Neuronal stem cell (in vitro differentiated cells): ENCODE data around the gene C12orf42.

ENCODE experiments used
- DNase-seq: peaks from one replicate; pipeline ENCODE4 v3.0.0-alpha.2; 2013; ENCODE audit warnings: low spot score
- H2AFZ ChIP-seq: one replicate; pipeline ENCODE4 v1.6.1; 2013; ENCODE audit warnings: mild to moderate bottlenecking, low read length, inconsistent platforms
- H2AK5ac ChIP-seq: 2 replicates; pipeline ENCODE4 v1.6.1; 2013; ENCODE audit warnings: low read depth, mild to moderate bottlenecking, inconsistent platforms, low read length, moderate library complexity, mixed read lengths
- H2BK120ac ChIP-seq: 2 replicates; pipeline ENCODE4 v1.6.1; 2013; ENCODE audit warnings: low read depth, mild to moderate bottlenecking, inconsistent platforms, low read length, moderate library complexity, mixed read lengths
- H2BK12ac ChIP-seq: one replicate; pipeline ENCODE4 v1.6.1; 2013; ENCODE audit warnings: low read length, inconsistent platforms
- H2BK15ac ChIP-seq: 2 replicates; pipeline ENCODE4 v1.6.1; 2013; ENCODE audit warnings: mild to moderate bottlenecking, low read length, inconsistent platforms, mixed read lengths
- H2BK5ac ChIP-seq: one replicate; pipeline ENCODE4 v1.6.1; 2013; ENCODE audit warnings: inconsistent platforms, mild to moderate bottlenecking, low read length, moderate library complexity
- H3K14ac ChIP-seq: one replicate; pipeline ENCODE4 v1.6.1; 2013; ENCODE audit warnings: low read length, inconsistent platforms
- H3K18ac ChIP-seq: 2 replicates; pipeline ENCODE4 v1.6.1; 2013; ENCODE audit warnings: low read length, inconsistent platforms
- H3K23ac ChIP-seq: 2 replicates; pipeline ENCODE4 v1.6.1; 2013; ENCODE audit warnings: low read depth, mild to moderate bottlenecking, mixed read lengths, low read length, inconsistent platforms; ENCODE audit not compliant: poor library complexity
- H3K27ac ChIP-seq: replicated peaks from 3 replicates; pipeline ENCODE4 v1.5.1; 2013; ENCODE audit warnings: low read length, inconsistent platforms
- H3K27me3 ChIP-seq, 3 experiments: 2 replicates each; pipeline ENCODE4 v1.6.1; 2013; ENCODE audit warnings: low read length in 3 of 3, mild to moderate bottlenecking in 2 of 3, inconsistent platforms in 1 of 3, low read depth in 1 of 3, mixed read lengths in 1 of 3, moderate library complexity in 1 of 3; ENCODE audit not compliant: control insufficient read depth in 3 of 3, insufficient read depth in 3 of 3
- H3K36me3 ChIP-seq, 2 donors: replicated peaks in 1 of 2; 2 replicates each; pipeline ENCODE4 v1.6.1; 2013; ENCODE audit warnings: low read length in 2 of 2; ENCODE audit not compliant: control insufficient read depth in 2 of 2, insufficient read depth in 2 of 2
- H3K4ac ChIP-seq: 2 replicates; pipeline ENCODE4 v1.6.1; 2013; ENCODE audit warnings: inconsistent platforms, mild to moderate bottlenecking, low read length, moderate library complexity
- H3K4me1 ChIP-seq, 2 donors: 1 replicate in 1 of 2; 2 replicates in 1 of 2; pipeline ENCODE4 v1.6.1; 2013; ENCODE audit warnings: low read length in 2 of 2, low read depth in 1 of 2; ENCODE audit not compliant: control insufficient read depth in 2 of 2, insufficient read depth in 1 of 2
- H3K4me2 ChIP-seq: one replicate; pipeline ENCODE4 v1.6.1; 2013; ENCODE audit warnings: mild to moderate bottlenecking, low read length, inconsistent platforms; ENCODE audit not compliant: insufficient read depth, poor library complexity, severe bottlenecking
- H3K4me3 ChIP-seq, 2 donors: 2 replicates each; pipeline ENCODE4 v1.5.1; 2013; ENCODE audit warnings: low read length in 2 of 2, mild to moderate bottlenecking in 2 of 2, inconsistent platforms in 1 of 2, moderate library complexity in 1 of 2
- H3K79me1 ChIP-seq: one replicate; pipeline ENCODE4 v1.6.1; 2013; ENCODE audit warnings: low read depth, mild to moderate bottlenecking, inconsistent platforms, low read length, moderate library complexity
- H3K9ac ChIP-seq: one replicate; pipeline ENCODE4 v1.6.1; 2013; ENCODE audit warnings: mild to moderate bottlenecking, low read depth, low read length, inconsistent platforms; ENCODE audit not compliant: poor library complexity
- H3K9me3 ChIP-seq, 2 donors: replicated peaks in 1 of 2; 2 replicates each; pipeline versions ENCODE3 to v1.6.1; 2013; ENCODE audit warnings: low read length in 2 of 2, mild to moderate bottlenecking in 2 of 2, inconsistent platforms in 1 of 2, low read depth in 1 of 2, mixed read lengths in 1 of 2, moderate library complexity in 1 of 2; ENCODE audit not compliant: control insufficient read depth in 2 of 2, insufficient read depth in 1 of 2
- H4K8ac ChIP-seq: one replicate; pipeline ENCODE4 v1.6.1; 2013; ENCODE audit warnings: low read depth, mild to moderate bottlenecking, inconsistent platforms, low read length, moderate library complexity
- H4K91ac ChIP-seq: one replicate; pipeline ENCODE4 v1.6.1; 2013; ENCODE audit warnings: low read length, low read depth, mild to moderate bottlenecking, inconsistent platforms; ENCODE audit not compliant: poor library complexity
- WGBS, 2 donors: extraction: QIAGEN DNeasy Blood & Tissue Kit; methylation state at CpG; one replicate each; pipeline ENCODE4 v1.1.7; 2013; ENCODE audit warnings: missing lambda C conversion rate in 2 of 2, mixed read lengths in 1 of 2; ENCODE audit not compliant: insufficient read length in 2 of 2, insufficient replicate concordance in 1 of 2; ENCODE audit errors: extremely low coverage in 2 of 2; 5-methylcytosine and 5-hydroxymethylcytosine counted together

Gene C12orf42

DNA sequence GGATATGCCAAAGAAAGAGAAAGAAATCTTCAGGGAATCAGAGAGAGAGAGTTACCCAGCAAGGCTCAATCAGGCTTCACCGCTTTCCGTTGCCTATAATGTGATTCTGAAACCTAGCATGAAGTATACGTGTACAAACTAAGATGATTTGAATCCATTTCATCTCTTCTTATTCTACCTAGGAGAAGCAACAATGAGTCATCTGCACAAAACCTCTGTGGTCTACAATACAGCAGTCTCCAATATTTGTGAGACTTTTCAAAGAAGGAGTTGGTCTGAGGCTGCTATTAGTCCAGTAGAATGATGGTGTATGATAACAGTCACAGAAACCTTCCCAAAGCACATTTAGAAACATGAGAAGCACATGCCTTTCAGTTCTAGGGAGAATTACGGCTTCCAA lies 141.9 kb downstream of the C12orf42 start:
- no peak overlapping the region for H2AK5ac ChIP-seq
- no peak overlapping the region for H4K8ac ChIP-seq
- H3K14ac ChIP-seq, result no peak overlapping the region
- no peak overlapping the region for H2BK12ac ChIP-seq
- no peak overlapping the region for H3K4me2 ChIP-seq
- H3K27me3 ChIP-seq, result no peaks in the 10 kb centered on the region
- H2BK120ac ChIP-seq, result no peak overlapping the region
- no peak overlapping the region for H3K4me3 ChIP-seq
- no peak overlapping the region for H3K27ac ChIP-seq
- peaks cover 0 to 10% of the 10 kb centered on the region in 2 donors for H3K4me1 ChIP-seq
- H2BK15ac ChIP-seq, result no peak overlapping the region
- no peak overlapping the region for H2AFZ ChIP-seq
- H3K9me3 ChIP-seq, result no peaks in the 10 kb centered on the region
- DNase-seq, result no peak
- H3K36me3 ChIP-seq, result no peaks in the 10 kb centered on the region
- no peak overlapping the region for H3K23ac ChIP-seq
- no peaks in the 10 kb centered on the region for H3K79me1 ChIP-seq
- H3K4ac ChIP-seq, result no peak overlapping the region
- H3K9ac ChIP-seq, result no peak overlapping the region
- H3K18ac ChIP-seq, result no peak overlapping the region
- no CpG with 5 or more reads among the region's 4 CpGs for WGBS, 2 donors
- H2BK5ac ChIP-seq, result no peak overlapping the region
- H4K91ac ChIP-seq, result no peak overlapping the region

DNA sequence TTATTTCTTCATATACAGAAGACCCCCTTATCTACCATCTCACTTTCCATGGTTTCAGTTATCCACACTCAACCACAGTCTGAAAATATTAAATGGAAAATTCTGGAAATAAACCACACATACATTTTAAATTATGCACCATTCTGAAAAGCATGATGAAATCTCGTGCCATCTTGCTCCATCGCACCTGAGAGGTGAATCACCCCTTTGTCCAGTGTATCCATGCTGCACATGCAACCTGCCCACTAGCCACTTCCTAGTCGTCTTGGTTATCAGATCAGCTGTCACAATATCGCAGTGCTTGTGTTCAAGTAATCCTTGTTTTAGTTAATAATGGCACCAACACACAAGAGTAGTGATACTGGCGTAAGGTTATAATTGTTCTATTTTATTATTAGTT lies 145.7 kb downstream of the C12orf42 start:
- H3K27ac ChIP-seq, result no peak overlapping the region
- no peak overlapping the region for H4K91ac ChIP-seq
- peaks cover 0 to 10% of the 10 kb centered on the region in 2 donors for H3K4me1 ChIP-seq
- H3K79me1 ChIP-seq, result no peaks in the 10 kb centered on the region
- no peak overlapping the region for H2BK120ac ChIP-seq
- H2BK12ac ChIP-seq, result no peak overlapping the region
- no peak overlapping the region for H3K4ac ChIP-seq
- no peak overlapping the region for H3K9ac ChIP-seq
- no CpG with 5 or more reads among the region's 5 CpGs for WGBS, 2 donors
- H2BK15ac ChIP-seq, result no peak overlapping the region
- no peak overlapping the region for H3K23ac ChIP-seq
- H2AFZ ChIP-seq, result no peak overlapping the region
- no peak overlapping the region for H3K4me2 ChIP-seq
- no peak overlapping the region for H3K14ac ChIP-seq
- no peak overlapping the region for H4K8ac ChIP-seq
- H3K27me3 ChIP-seq, result no peaks in the 10 kb centered on the region
- H3K36me3 ChIP-seq, result no peaks in the 10 kb centered on the region
- H3K9me3 ChIP-seq, result no peaks in the 10 kb centered on the region
- H2BK5ac ChIP-seq, result no peak overlapping the region
- no peak overlapping the region for H3K18ac ChIP-seq
- no peak for DNase-seq
- H3K4me3 ChIP-seq, result no peak overlapping the region
- no peak overlapping the region for H2AK5ac ChIP-seq

DNA sequence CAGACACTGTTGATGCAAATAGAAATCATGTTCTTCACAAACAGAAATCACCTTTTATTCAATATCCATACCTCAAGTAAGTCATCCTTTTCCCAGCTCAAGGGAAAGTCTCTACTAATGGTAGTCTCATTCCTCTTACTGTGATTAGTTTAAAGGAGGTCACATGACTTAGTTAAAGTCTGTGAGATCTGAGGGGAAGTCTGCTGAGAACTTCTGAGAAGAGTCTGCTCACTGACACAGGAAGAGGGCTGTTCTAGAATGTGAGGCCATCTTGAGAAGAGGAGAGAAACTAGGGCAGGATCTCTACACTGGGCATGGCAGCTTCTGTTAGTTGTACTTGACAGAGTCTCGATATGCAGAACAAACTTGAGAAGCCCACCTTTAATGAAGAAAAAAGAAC lies 146.8 kb downstream of the C12orf42 start:
- no peak overlapping the region for H2BK15ac ChIP-seq
- H2AFZ ChIP-seq, result no peak overlapping the region
- H3K23ac ChIP-seq, result no peak overlapping the region
- no peak overlapping the region for H2BK120ac ChIP-seq
- H3K9me3 ChIP-seq, result no peaks in the 10 kb centered on the region
- peaks cover 0 to 10% of the 10 kb centered on the region in 2 donors for H3K4me1 ChIP-seq
- H2AK5ac ChIP-seq, result no peak overlapping the region
- WGBS, 2 donors, result no CpG with 5 or more reads among the region's 1 CpG
- H3K27me3 ChIP-seq, result no peaks in the 10 kb centered on the region
- no peak overlapping the region for H2BK5ac ChIP-seq
- H3K36me3 ChIP-seq, result no peaks in the 10 kb centered on the region
- H3K27ac ChIP-seq, result no peak overlapping the region
- H4K91ac ChIP-seq, result no peak overlapping the region
- H3K9ac ChIP-seq, result no peak overlapping the region
- no peak for DNase-seq
- no peak overlapping the region for H2BK12ac ChIP-seq
- H3K4ac ChIP-seq, result no peak overlapping the region
- H3K4me2 ChIP-seq, result no peak overlapping the region
- no peak overlapping the region for H3K14ac ChIP-seq
- H3K4me3 ChIP-seq, result no peak overlapping the region
- no peaks in the 10 kb centered on the region for H3K79me1 ChIP-seq
- H3K18ac ChIP-seq, result no peak overlapping the region
- H4K8ac ChIP-seq, result no peak overlapping the region

DNA sequence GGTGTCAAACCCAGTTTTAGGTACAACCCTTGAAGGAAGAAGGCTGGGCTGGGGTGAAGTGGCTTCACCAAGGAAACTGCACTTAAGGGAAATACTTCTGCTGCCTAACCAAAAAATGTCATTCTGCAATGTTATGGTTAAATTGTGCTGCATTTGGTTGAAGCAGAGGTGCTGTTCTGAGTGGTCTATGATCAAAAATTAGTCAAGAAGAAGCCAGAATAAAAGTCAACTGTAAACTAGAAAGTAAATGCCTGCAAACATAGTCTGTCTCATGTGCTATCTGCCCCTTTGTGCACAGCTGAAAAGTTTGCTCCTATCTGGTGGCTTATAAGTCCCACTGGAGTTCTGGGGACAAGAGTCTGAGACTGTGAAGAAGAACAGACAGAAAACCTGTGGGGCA lies 158.8 kb downstream of the C12orf42 start:
- no peak for DNase-seq
- Histone ChIP-seq H2AK5ac (no peak overlapping the region), H2BK5ac (no peak overlapping the region)

More for the DNA sequence above, 158.8 kb downstream of the C12orf42 start:
- no peaks in the 10 kb centered on the region for H3K79me1 ChIP-seq
- no peak overlapping the region for H3K4me2 ChIP-seq
- H4K91ac ChIP-seq, result no peak overlapping the region
- H3K4ac ChIP-seq, result no peak overlapping the region
- no peak overlapping the region for H4K8ac ChIP-seq
- H2BK12ac ChIP-seq, result no peak overlapping the region
- no peak overlapping the region for H2BK15ac ChIP-seq
- H3K27me3 ChIP-seq, result no peaks in the 10 kb centered on the region
- no peak overlapping the region for H3K9ac ChIP-seq
- no peak overlapping the region for H2BK120ac ChIP-seq
- no peak overlapping the region for H2AFZ ChIP-seq
- no peak overlapping the region for H3K23ac ChIP-seq
- no peaks in the 10 kb centered on the region for H3K9me3 ChIP-seq
- no peaks in the 10 kb centered on the region for H3K36me3 ChIP-seq
- no peak overlapping the region for H3K27ac ChIP-seq
- no peak overlapping the region for H3K4me3 ChIP-seq
- no peaks in the 10 kb centered on the region for H3K4me1 ChIP-seq
- H3K18ac ChIP-seq, result no peak overlapping the region
- H3K14ac ChIP-seq, result no peak overlapping the region
